Left lung (tissue), 10 donors: ENCODE results near the gene FKBP2. TPM values are rescaled to one million over a fixed set of nuclear protein-coding genes. Genes with fewer than 3 reads are reported as not detected.
A peak's percentile ranks its signal among the peaks of the same experiment; 100 is the strongest.

Experiments
- ATAC-seq: fragments of 200-7000 bp; cut with Tn5 transposase; one replicate; pipeline ENCODE4 v1.9.1; 2020; ENCODE audit warnings: moderate library complexity
- DNase-seq, 4 donors: peaks; one replicate each; pipeline ENCODE4 v3.0.0-alpha.2; 2013 to 2020
- H3K27ac ChIP-seq, 2 donors: fragments of 200-600 bp; sonication (generic) in 1 of 2; one replicate each; pipeline versions ENCODE4 v1.5.0 to v1.8.0; 2020 to 2021
- H3K27me3 ChIP-seq, 2 donors: fragments of 200-600 bp; sonication (generic) in 1 of 2; one replicate each; pipeline versions ENCODE4 v1.5.0 to v1.8.0; 2020 to 2021
- H3K36me3 ChIP-seq, 2 donors: fragments of 200-600 bp; sonication (generic) in 1 of 2; one replicate each; pipeline versions ENCODE4 v1.5.0 to v1.8.0; 2020 to 2021
- H3K4me1 ChIP-seq, 2 donors: fragments of 200-600 bp; one replicate each; pipeline ENCODE4 v1.8.0; 2021
- H3K4me3 ChIP-seq, 2 donors: fragments of 200-600 bp; sonication (generic) in 1 of 2; one replicate each; pipeline versions ENCODE4 v1.5.0 to v1.8.0; 2020 to 2021; ENCODE audit warnings: mild to moderate bottlenecking in 1 of 2
- H3K9me3 ChIP-seq, 2 donors: fragments of 200-600 bp; sonication (generic) in 1 of 2; one replicate each; pipeline versions ENCODE4 v1.5.0 to v1.8.0; 2020 to 2021
- CTCF ChIP-seq, 2 donors: fragments of 200-600 bp; sonication (generic) in 1 of 2; IDR thresholded peaks; one replicate each; pipeline versions ENCODE4 v1.5.0 to v1.8.0; 2021; ENCODE audit warnings: antibody characterized with exemption in 2 of 2
- intact Hi-C, 2 donors: fragments of 100-400 bp; cut with DNase I; formaldehyde crosslinking; loops; one replicate each; pipeline versions ENCODE4 v1.11.2 to v1.14.2; 2022
- polyA plus RNA-seq, 6 donors: library from polyadenylated mRNA; unstranded; fragments of 120-200 nt; gene quantifications; one replicate each; pipeline ENCODE4 v1.2.1, GENCODE V29; 2013; ENCODE audit not compliant: insufficient read length in 6 of 6
- total RNA-seq, 2 donors: library from RNA; stranded (reverse); fragmentation: NEBNext Ultra II Directional; extraction: Animal tissue kit (Norgen Biotek cat#: 25700); gene quantifications; one replicate each; pipeline ENCODE4 v1.2.1, GENCODE V29; 2021
- donor health status: DM: no; HTN: yes; CAD: no.
- donor health status: DM: no; HTN: no; CAD: no.

Gene FKBP2
- total and polyA plus RNA-seq, 8 donors, result 59.5 to 81.4 (median 69.7) TPM

DNA sequence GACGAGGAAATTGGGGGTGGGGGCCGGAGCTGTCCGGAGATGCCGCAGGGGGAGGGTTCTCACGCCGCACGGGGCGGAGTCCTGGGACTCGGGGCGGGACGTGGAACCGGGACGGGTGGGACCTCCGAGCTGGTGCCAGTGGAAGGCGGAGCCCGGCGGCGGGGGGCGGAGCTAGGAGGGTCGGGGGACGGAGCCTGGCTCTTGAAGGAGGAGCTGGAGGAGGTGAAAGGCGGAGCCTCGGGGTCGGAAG lies 271 bp downstream of the FKBP2 start:
- H3K27ac ChIP-seq, result peak overlapping the region; percentile 98 to 100
- TF ChIP-seq CTCF (IDR thresholded peaks at IDR 0.05), result no peak
- intact Hi-C loops, result no loop called here
- DNase-seq, result peak; percentile 100
- peak overlapping the region; percentile 42 to 82 for H3K4me3 ChIP-seq
- peaks cover 0 to 34% of the 10 kb centered on the region in 2 donors for H3K36me3 ChIP-seq
- peaks cover 20 to 85% of the 10 kb centered on the region in 2 donors for H3K4me1 ChIP-seq
- peak; percentile 86 for ATAC-seq
- H3K9me3 ChIP-seq, result no peaks in the 10 kb centered on the region
- H3K27me3 ChIP-seq, result no peaks in the 10 kb centered on the region

DNA sequence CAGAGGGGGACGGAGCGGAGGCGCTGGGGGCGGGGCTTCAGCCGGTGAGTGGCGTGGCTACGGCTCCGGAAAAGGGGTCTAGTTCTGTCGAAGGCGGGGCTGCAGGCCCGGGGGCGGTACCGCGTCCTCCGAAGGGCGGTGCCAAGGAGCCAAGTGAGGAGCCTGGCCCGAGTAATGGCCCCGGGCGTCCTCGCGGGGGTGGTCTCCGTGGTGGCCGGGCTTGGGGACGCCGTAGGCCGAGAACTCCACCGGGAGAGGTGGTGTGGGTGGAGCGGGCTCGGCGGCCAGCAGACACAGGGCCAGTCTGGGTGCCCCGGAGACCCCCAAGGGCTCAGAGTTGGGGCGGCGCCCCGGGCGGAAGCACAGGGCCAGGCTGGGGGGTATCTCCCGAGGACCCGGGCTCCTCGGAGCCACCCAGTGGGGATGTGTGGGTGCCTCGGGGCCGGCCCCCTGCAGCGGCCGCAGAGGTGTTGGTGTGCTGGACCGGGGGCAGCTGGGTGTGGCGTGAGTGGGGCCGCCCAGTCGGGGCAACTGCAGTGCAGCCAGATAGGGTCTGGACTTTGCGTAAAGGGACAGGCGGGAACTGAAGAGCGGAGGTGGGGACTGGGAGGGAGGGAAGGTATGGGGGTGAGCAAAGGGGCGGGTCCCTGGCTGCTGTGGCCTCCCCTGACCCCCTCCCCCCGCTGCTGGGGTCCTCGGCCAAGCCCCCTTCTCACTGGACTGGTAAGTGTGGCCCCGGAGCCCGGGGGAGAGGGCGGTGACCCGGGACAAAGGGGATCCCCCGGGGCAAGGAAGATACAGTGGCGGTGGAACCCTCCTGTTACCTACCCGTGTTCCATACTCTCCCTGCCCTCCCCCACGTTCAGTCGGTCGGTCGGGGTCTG lies 838 bp downstream of the FKBP2 start:
- H3K27ac ChIP-seq, result peak overlapping the region; percentile 82 to 98
- TF ChIP-seq CTCF (IDR thresholded peaks at IDR 0.05), result no peak
- ATAC-seq (peak; percentile 4), DNase-seq (peak in 1 of 4 donors; percentile 43)
- intact Hi-C loops, result no loop called here
- H3K4me1 ChIP-seq, result peaks cover 20 to 82% of the 10 kb centered on the region in 2 donors
- peaks cover 0 to 34% of the 10 kb centered on the region in 2 donors for H3K36me3 ChIP-seq
- no peaks in the 10 kb centered on the region for H3K27me3 ChIP-seq
- no peaks in the 10 kb centered on the region for H3K9me3 ChIP-seq
- H3K4me3 ChIP-seq, result peak overlapping the region; percentile 79 to 82

- intact Hi-C loops, result no loop called here
- Histone ChIP-seq H3K27ac (no peak overlapping the region), H3K4me3 (peak overlapping the region in 1 of 2 donors; percentile 82)
Measured at GRCh38 chr11:64243236-64243854, 2.5 kb downstream of the FKBP2 start.

DNA sequence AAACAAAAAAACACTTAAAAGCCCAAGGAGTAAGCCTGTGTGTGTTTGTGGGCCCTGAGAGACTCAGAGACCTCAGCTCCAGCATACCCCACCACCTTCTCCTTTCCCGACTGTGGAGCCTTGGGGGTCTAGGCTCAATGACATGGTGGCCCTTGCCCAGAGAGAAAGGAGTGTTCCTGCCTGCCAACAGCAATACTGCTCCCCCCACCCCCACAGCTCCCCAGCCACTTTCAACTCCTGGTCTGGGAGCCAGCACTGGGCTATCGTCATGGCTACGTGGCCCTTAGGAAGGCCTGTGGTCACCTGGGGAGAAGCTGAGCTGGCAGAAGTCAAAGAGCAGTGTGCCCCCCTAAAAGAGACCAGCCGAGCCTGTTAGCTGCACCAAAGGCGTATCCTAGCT lies 3.2 kb downstream of the FKBP2 start:
- DNase-seq (no peak), ATAC-seq (no peak)
- no peaks in the 10 kb centered on the region for H3K27me3 ChIP-seq
- peaks cover 14 to 71% of the 10 kb centered on the region in 2 donors for H3K4me1 ChIP-seq
- intact Hi-C loops, result no loop called here
- H3K9me3 ChIP-seq, result no peaks in the 10 kb centered on the region
- H3K36me3 ChIP-seq, result peaks cover 0 to 20% of the 10 kb centered on the region in 2 donors
- no peak overlapping the region for H3K4me3 ChIP-seq
- no peak for TF ChIP-seq CTCF (IDR thresholded peaks at IDR 0.05)
- no peak overlapping the region for H3K27ac ChIP-seq

More at GRCh38 chr11:64243236-64243854, 2.5 kb downstream of the FKBP2 start:
- DNase-seq (peak in 1 of 4 donors; percentile 49), ATAC-seq (no peak)
- no peak for TF ChIP-seq CTCF (IDR thresholded peaks at IDR 0.05)
- no peaks in the 10 kb centered on the region for H3K27me3 ChIP-seq
- H3K4me1 ChIP-seq, result peaks cover 14 to 78% of the 10 kb centered on the region in 2 donors
- H3K9me3 ChIP-seq, result no peaks in the 10 kb centered on the region
- peaks cover 0 to 27% of the 10 kb centered on the region in 2 donors for H3K36me3 ChIP-seq

DNA sequence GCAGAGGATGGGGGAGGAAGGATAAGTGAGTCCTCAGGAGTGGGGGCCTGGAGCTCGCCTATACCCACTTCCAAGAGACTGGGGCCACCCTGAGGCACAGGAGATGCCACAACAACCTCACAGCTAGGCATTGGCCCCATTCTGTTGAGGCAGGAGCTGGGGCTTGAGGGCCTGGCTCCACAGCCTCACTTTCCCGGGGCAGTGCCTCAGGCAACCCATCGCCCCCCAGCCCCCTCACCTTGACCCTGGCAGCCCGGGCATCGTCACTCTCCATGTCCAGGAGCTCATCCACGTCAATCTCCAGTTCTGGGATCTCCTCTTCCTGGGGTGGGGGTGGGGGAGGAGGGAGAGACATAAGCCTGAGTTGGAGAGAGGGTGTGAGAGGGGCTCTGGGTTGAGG lies 4.1 kb downstream of the FKBP2 start:
- peak in 1 of 4 donors; percentile 57 for DNase-seq
- Histone ChIP-seq H3K27ac (peak overlapping the region; percentile 68 to 71), H3K4me1 (peaks cover 14 to 62% of the 10 kb centered on the region in 2 donors), H3K27me3 (no peaks in the 10 kb centered on the region), H3K36me3 (peaks cover 0 to 20% of the 10 kb centered on the region in 2 donors), H3K4me3 (peak overlapping the region in 1 of 2 donors; percentile 77), H3K9me3 (no peaks in the 10 kb centered on the region)
- no peak for TF ChIP-seq CTCF (IDR thresholded peaks at IDR 0.05)
- intact Hi-C loops, result no loop called here
- no peak for ATAC-seq
